ENCODE data around the gene SEMA5A. TPM values are rescaled to one million over a fixed set of nuclear protein-coding genes. Genes with fewer than 3 reads are reported as not detected.

SEMA5A gene
- total RNA-seq, 2 experiments from 2014 or later, result 1.1 to 1.7 TPM

DNA sequence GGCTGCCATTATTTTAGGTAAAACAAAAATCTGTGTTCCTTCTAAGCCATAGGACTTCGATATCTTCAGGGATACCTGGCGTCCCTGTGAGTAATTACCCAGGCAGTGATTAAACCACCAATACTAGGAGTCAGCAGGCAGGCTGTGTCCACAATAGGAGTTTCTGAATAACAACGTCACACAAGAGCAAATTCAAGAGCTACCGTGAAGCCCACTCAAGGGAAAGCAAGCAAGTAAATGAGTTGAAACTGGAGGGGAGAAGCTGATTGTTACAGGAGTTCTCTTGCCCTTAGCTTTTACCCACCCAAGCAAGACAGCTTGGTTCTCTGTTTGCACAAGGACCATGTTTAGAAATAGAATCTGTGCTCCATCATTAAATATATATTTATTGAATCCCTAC is 50.8 kb downstream of the SEMA5A start:
- no peaks in the 10 kb centered on the region for H3K27me3 Mint-ChIP-seq
- ChIA-PET POLR2A (no interaction called here), CTCF (no interaction called here)
- DNase-seq, result no peak
- no peak overlapping the region for H3K27ac Mint-ChIP-seq
- H3K4me1 Mint-ChIP-seq, result no peaks in the 10 kb centered on the region
- no peaks in the 10 kb centered on the region for H3K36me3 Mint-ChIP-seq (ENCODE audit: low read depth)
- no peaks in the 10 kb centered on the region for H3K9me3 Mint-ChIP-seq
- no peak overlapping the region for H3K4me3 Mint-ChIP-seq

DNA sequence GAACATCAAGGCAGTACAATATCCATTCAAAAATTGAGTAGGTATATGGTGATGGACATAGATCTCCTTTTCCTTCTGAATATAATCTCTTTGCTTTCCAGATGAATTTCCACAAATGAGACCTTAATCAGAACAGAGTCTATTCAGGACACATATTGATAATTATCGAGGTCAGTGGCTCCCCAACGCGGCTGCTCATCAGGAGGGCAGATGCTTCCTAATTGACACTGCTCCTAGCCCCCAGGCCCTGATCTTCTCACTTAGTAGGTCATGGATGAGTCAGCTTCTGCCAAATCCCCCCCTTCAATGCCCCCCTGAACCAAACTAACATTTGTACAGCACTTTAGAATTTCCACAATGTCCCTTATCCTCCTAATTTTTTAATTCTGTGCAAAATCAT is 51.6 kb downstream of the SEMA5A start:
- ChIA-PET POLR2A (no interaction called here), CTCF (no interaction called here)
- no peaks in the 10 kb centered on the region for H3K4me1 Mint-ChIP-seq
- H3K9me3 Mint-ChIP-seq, result no peaks in the 10 kb centered on the region
- no peaks in the 10 kb centered on the region for H3K36me3 Mint-ChIP-seq (ENCODE audit: low read depth)
- no peak overlapping the region for H3K27ac Mint-ChIP-seq
- no peak for DNase-seq
- H3K27me3 Mint-ChIP-seq, result no peaks in the 10 kb centered on the region
- no peak overlapping the region for H3K4me3 Mint-ChIP-seq

DNA sequence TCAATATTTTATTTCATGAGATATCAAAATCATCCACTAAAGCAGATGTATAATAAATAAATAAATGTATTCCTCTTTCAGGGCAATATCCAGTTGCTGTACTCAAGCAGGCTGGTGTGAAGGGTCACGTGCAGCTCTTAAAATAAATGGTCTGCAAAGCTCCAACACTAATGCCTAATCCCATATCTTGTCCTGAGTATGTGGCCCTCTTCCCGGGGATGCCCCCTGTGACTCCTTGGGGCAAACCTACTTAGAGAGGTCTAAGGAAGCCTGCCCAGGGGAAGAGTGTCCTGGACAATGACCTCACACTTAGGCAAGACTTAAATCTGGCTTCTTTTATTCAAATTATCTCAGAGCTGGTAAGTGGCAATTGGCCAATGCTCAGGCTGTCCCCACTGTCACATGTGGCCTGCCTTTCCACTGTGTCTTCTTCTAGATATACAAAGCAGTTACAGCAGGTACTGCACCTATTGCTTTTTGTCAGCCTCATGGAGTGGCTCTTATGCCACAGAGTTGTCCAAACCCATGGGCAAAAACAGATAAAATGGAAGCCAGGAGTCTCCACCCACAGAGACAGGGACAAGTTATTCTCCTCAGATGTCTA is 55.3 kb downstream of the SEMA5A start:
- Mint-ChIP-seq H3K9me3 (peaks cover 3% of the 10 kb centered on the region), H3K27me3 (no peaks in the 10 kb centered on the region), H3K4me3 (no peak overlapping the region), H3K27ac (no peak overlapping the region), H3K36me3 (ENCODE audit: low read depth) (no peaks in the 10 kb centered on the region), H3K4me1 (no peaks in the 10 kb centered on the region)
- ChIA-PET POLR2A (no interaction called here), CTCF (no interaction called here)
- DNase-seq, result no peak

DNA sequence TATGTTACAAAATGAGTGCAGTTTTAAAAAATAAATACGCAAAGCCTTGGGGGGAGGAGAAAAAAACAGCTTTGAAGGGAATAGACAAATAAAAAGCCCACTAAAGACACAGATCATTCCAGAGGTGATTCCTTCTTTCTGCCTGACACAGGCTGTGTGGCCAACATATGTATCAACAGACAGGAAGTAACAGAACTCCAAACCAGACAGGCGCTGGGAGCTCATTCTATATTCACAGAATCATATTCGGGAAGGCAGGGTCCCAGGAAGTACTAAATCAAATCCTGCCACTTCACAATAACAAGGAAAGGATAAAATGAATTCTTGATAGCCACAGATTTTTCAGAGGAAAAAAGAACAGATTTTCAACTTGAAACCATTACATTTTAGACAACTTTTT is 62.1 kb downstream of the SEMA5A start:
- CTCF ChIA-PET, result no interaction called here
- no peaks in the 10 kb centered on the region for H3K27me3 Mint-ChIP-seq
- no peaks in the 10 kb centered on the region for H3K4me1 Mint-ChIP-seq
- no peak overlapping the region for H3K27ac Mint-ChIP-seq
- POLR2A ChIA-PET, result no interaction called here
- no peak for DNase-seq
- H3K4me3 Mint-ChIP-seq, result no peak overlapping the region
- H3K9me3 Mint-ChIP-seq, result peaks cover 10% of the 10 kb centered on the region
- no peaks in the 10 kb centered on the region for H3K36me3 Mint-ChIP-seq (ENCODE audit: low read depth)

DNA sequence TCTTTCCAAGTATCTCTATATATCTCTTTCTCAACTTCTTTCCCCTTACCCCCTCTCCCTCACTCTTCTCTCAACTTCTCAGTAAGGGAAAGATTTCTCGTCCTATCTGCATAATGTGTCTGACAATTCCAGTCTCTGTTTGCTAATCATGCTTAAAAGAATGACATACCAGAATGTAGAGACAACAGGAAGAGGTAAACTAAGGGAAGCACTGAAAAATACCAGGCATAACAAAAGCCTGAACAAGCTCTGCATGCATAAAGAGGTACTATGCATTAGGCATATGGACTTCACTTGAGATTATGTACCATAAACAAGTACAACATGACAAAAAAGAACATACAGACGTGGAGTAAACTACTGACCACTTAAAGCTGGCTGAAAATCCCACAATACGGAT is 62.6 kb downstream of the SEMA5A start:
- Mint-ChIP-seq H3K4me3 (no peak overlapping the region), H3K36me3 (ENCODE audit: low read depth) (no peaks in the 10 kb centered on the region), H3K27me3 (no peaks in the 10 kb centered on the region), H3K9me3 (peaks cover 11% of the 10 kb centered on the region), H3K4me1 (no peaks in the 10 kb centered on the region), H3K27ac (no peak overlapping the region)
- no peak for DNase-seq
- POLR2A ChIA-PET, result no interaction called here
- CTCF ChIA-PET, result no interaction called here

DNA sequence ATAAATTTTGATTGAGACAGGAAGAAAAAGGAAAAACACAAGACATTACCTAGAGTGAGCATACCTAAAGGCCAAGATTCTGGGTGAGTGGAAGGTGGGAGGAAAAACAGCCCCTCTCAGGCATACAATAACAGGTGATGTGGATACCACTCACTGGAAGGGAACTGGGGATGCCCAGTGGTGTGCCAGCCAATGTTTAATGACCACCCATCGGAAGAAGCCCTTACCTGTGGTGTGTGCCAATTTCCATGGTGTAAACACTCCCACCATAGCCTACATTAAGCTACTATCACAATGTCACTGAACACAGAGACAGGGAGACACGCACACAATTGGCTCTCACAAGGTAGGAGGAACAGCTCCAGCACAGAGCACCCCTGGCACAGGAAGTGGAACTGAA is 63.5 kb downstream of the SEMA5A start:
- Mint-ChIP-seq H3K4me3 (no peak overlapping the region), H3K4me1 (no peaks in the 10 kb centered on the region), H3K36me3 (ENCODE audit: low read depth) (no peaks in the 10 kb centered on the region), H3K27me3 (no peaks in the 10 kb centered on the region), H3K27ac (no peak overlapping the region), H3K9me3 (peaks cover 13% of the 10 kb centered on the region)
- ChIA-PET POLR2A (no interaction called here), CTCF (no interaction called here)
- DNase-seq, result no peak

DNA sequence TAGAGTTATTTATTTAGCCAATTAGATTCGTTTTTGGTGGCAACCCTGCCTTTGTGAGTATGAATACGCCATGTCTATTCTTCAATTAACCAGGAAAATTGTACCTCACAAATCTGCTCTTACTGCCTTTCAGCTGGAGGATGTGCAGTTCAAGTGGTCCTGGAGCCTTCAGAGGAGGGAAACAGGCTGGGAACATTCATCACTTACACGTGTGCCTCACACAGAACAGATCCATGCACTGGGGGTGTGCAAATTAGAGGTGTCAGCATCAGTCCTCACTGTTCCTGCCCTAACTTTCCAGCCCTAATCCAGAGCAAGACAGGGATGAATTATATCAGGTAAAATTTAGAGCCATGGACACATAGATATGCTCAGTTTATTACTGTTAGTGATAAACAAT is 65.4 kb downstream of the SEMA5A start:
- ChIA-PET POLR2A (no interaction called here), CTCF (no interaction called here)
- no peak for DNase-seq
- Mint-ChIP-seq H3K27me3 (no peaks in the 10 kb centered on the region), H3K36me3 (ENCODE audit: low read depth) (no peaks in the 10 kb centered on the region), H3K27ac (no peak overlapping the region), H3K4me3 (no peak overlapping the region), H3K9me3 (peaks cover 17% of the 10 kb centered on the region), H3K4me1 (no peaks in the 10 kb centered on the region)

DNA sequence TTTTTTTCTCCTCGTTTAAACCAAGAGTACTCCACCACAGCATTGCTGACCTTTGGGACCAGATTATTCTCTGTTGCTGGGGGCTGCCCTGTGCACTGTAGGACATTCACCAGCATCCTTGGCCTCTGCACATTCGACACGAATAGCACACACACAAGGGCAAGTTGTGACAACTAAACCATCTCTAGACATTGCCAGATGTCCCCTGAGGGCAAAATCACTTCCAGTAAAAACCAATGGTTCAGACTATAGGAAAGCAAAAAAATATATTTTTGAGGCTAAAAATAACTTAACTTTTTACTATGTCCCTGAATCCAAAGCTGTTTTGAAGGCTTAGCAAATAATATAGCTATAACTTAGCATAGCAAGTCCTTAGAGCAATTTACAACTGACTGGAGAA is 65.9 kb downstream of the SEMA5A start:
- H3K4me1 Mint-ChIP-seq, result no peaks in the 10 kb centered on the region
- CTCF ChIA-PET, result no interaction called here
- H3K9me3 Mint-ChIP-seq, result peaks cover 19% of the 10 kb centered on the region
- H3K36me3 Mint-ChIP-seq (ENCODE audit: low read depth), result no peaks in the 10 kb centered on the region
- H3K4me3 Mint-ChIP-seq, result no peak overlapping the region
- no peak overlapping the region for H3K27ac Mint-ChIP-seq
- no peaks in the 10 kb centered on the region for H3K27me3 Mint-ChIP-seq
- POLR2A ChIA-PET, result no interaction called here
- no peak for DNase-seq

DNA sequence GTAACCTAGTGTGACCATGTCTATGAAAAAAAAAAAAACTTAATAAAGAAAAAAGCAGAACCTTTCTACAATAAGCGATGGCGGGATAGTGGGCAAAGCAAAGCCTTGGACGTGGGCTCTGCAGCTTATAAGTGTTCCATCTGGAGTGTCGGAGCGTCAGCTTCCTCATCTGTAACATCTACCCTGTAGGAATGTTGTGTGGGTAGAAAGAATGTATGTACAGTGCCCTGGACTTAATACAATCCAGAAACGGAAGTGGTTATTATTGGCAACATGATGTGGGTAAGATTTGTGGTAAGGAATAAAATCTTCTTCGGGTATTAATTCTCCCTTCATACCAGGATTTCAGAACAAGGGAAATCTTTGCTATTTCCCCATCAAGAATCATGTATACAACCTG is 66.5 kb downstream of the SEMA5A start:
- Mint-ChIP-seq H3K4me3 (no peak overlapping the region), H3K36me3 (ENCODE audit: low read depth) (no peaks in the 10 kb centered on the region), H3K27me3 (no peaks in the 10 kb centered on the region), H3K27ac (no peak overlapping the region), H3K9me3 (peaks cover 19% of the 10 kb centered on the region), H3K4me1 (no peaks in the 10 kb centered on the region)
- CTCF ChIA-PET, result no interaction called here
- no peak for DNase-seq
- POLR2A ChIA-PET, result no interaction called here

DNA sequence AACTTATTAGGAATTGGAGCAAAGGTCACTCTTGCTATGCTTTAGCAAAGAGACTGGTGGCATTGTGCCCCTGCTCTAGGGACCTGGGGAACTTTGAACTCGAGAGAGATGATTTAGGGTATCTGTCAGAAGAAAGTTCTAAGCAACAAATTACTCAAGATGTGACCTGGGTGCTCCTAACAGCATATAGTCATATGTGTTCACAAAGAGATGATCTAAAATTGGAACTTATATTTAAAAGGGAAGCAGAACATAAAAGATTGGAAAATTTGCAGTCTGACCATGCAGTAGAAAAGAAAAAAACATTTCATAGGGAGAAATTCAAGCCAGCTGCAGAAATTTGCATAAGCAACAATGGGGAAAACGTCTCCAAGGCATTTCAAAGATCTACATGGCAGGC is 68.3 kb downstream of the SEMA5A start:
- DNase-seq, result no peak
- peaks cover 23% of the 10 kb centered on the region for H3K9me3 Mint-ChIP-seq
- H3K36me3 Mint-ChIP-seq (ENCODE audit: low read depth), result no peaks in the 10 kb centered on the region
- CTCF ChIA-PET, result no interaction called here
- no peaks in the 10 kb centered on the region for H3K27me3 Mint-ChIP-seq
- H3K4me1 Mint-ChIP-seq, result no peaks in the 10 kb centered on the region
- POLR2A ChIA-PET, result no interaction called here
- H3K4me3 Mint-ChIP-seq, result no peak overlapping the region
- no peak overlapping the region for H3K27ac Mint-ChIP-seq

DNA sequence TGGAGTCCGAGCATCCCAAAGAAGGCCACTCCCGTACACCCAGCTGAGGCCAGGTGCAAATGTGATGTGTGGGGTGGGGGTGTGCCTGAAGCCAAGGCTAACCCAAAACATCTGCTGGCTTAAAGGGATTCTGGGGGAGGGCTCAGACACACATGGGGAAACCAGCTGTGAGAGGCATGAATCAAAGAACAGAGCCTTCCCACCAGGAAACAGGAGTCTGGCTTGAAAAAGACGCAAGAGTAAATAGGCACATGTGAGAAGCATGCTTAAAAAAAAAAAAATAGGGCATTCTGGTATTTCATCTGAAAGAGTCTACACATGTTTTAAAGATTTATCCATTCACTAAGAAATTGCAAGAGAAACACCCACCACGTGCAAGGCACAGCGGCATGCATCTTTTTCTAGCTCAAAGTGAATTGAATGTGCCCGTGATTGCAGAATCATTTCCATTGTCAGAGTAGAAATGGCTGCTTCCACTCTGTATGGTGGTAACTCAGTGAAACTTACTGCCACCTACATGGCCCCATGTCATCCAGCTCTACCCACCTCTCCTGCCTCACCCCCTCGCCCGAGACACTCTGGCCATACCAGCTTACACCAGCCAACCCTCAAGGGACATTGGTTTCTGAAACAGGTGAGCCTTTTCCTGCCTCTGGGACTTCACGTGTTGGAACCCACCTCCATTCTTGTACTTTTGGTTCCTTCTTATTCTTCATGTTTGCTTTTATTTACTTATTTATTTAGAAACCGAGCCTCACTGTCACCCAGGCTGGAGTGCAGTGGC is 71.5 kb downstream of the SEMA5A start:
- ChIA-PET CTCF (no interaction called here), POLR2A (no interaction called here)
- Mint-ChIP-seq H3K4me1 (no peaks in the 10 kb centered on the region), H3K4me3 (no peak overlapping the region), H3K27me3 (no peaks in the 10 kb centered on the region), H3K9me3 (peaks cover 18% of the 10 kb centered on the region), H3K36me3 (ENCODE audit: low read depth) (no peaks in the 10 kb centered on the region), H3K27ac (no peak overlapping the region)
- no peak for DNase-seq

DNA sequence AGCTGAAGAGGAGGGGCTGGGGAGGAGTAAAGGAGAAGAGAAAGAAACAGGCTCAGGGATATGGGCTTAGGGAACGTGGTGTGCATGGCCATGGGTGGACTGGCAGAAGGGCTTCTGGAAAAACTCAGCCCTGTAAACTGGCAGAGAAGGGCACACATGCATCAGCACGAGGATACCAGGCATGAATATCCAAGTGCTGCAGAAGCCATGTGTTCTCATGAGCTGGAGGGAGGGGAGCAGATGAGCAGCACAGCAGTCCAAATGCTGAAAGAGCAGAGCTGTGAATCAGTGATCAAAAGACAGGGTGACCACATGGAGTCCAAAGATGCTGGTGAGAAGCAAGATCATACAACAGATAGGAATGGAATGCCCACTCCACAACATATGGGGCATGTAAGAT is 72.3 kb downstream of the SEMA5A start:
- ChIA-PET POLR2A (no interaction called here), CTCF (no interaction called here)
- H3K4me1 Mint-ChIP-seq, result no peaks in the 10 kb centered on the region
- no peak for DNase-seq
- no peaks in the 10 kb centered on the region for H3K27me3 Mint-ChIP-seq
- no peaks in the 10 kb centered on the region for H3K36me3 Mint-ChIP-seq (ENCODE audit: low read depth)
- peaks cover 16% of the 10 kb centered on the region for H3K9me3 Mint-ChIP-seq
- no peak overlapping the region for H3K27ac Mint-ChIP-seq
- no peak overlapping the region for H3K4me3 Mint-ChIP-seq

DNA sequence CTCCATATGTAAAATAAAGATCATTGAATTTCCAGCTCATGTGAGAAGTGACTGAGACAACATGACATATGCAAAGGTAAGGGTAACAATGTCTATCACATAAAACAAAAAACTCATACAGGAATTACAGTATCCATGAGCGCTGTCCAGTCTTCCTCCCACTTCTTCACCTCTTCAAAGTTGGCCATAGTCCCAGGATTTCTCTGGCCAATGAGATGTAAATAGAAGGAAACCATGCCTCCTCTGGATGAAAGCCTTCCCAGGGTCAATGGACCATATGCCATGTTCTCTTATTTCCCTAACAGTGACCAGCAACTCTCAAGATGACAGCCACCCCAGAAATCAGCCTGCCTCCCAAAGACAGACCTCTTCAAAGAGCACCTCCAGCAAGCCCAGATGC is 75.5 kb downstream of the SEMA5A start:
- Mint-ChIP-seq H3K9me3 (peaks cover 6% of the 10 kb centered on the region), H3K36me3 (ENCODE audit: low read depth) (no peaks in the 10 kb centered on the region), H3K4me3 (no peak overlapping the region), H3K4me1 (no peaks in the 10 kb centered on the region), H3K27me3 (no peaks in the 10 kb centered on the region), H3K27ac (no peak overlapping the region)
- ChIA-PET CTCF (no interaction called here), POLR2A (no interaction called here)
- no peak for DNase-seq

DNA sequence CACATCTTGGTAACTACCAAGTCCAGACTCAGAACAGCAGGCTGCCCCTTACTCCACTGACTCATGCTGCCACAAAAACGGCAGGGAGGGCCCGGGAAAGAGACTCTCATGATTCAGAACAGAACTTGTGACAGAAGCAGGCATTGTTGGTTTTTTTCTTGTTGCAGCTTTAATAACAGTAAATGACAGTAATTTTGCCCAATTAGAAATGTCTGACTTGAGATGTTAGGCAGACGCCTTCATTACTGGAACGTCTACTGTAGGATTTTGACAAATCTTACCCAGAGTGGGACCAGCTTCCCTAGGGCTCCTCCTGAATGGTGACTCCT is 77.9 kb downstream of the SEMA5A start:
- no peaks in the 10 kb centered on the region for H3K27me3 Mint-ChIP-seq
- H3K4me1 Mint-ChIP-seq, result no peaks in the 10 kb centered on the region
- POLR2A ChIA-PET, result no interaction called here
- H3K4me3 Mint-ChIP-seq, result no peak overlapping the region
- H3K36me3 Mint-ChIP-seq (ENCODE audit: low read depth), result no peaks in the 10 kb centered on the region
- peaks cover under 1% of the 10 kb centered on the region for H3K9me3 Mint-ChIP-seq
- no peak for DNase-seq
- no peak overlapping the region for H3K27ac Mint-ChIP-seq
- CTCF ChIA-PET, result no interaction called here

Data from activated CD4-positive, alpha-beta memory T cell treated with anti-CD3 and anti-CD28 coated beads, Interleukin-2, amount 10 ng/mL, durations not matched to agents 7 days and 5 days (primary cell).